Peyer's patch (tissue), 4 donors: ENCODE results near the gene CDADC1.

Source experiments
- POLR2A ChIP-seq, 2 donors: fragments of 450-650 bp; IDR thresholded peaks; one replicate each; pipeline ENCODE4 v1.5.1; 2017; ENCODE audit warnings: antibody characterized with exemption in 2 of 2, mild to moderate bottlenecking in 2 of 2, moderate library complexity in 2 of 2
- TF ChIP-seq, protein P1 (sequence below), 6 experiments: fragments of 450-650 bp in 4 of 6; fragments of 200-600 bp in 2 of 6; sonication (generic) in 1 of 6; IDR thresholded peaks; one replicate each; pipeline ENCODE4 v1.5.1; 2017 to 2019; ENCODE audit warnings: antibody characterized with exemption in 6 of 6, mild to moderate bottlenecking in 3 of 6, moderate library complexity in 1 of 6

DNA sequence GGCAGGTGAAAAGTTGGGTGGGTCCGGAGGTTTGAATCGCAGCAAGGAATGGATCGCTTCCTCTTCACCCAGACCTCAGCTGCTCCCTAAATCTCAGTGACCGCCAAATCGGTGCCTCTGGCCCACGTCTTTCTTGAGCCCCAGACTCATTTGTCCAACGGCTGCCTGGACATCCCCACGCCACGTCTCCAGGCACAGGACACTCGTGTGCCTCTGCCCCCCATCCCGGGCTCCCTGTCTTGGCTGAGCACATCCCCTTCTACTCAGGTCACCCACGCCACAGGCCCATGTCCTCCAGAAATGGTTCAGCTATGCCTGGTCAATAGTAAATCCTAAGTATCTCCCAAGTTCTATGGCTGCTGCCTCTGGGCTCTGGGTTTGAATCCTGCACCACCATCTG lies 56.6 kb downstream of the CDADC1 start:
- TF ChIP-seq, protein P1, sequence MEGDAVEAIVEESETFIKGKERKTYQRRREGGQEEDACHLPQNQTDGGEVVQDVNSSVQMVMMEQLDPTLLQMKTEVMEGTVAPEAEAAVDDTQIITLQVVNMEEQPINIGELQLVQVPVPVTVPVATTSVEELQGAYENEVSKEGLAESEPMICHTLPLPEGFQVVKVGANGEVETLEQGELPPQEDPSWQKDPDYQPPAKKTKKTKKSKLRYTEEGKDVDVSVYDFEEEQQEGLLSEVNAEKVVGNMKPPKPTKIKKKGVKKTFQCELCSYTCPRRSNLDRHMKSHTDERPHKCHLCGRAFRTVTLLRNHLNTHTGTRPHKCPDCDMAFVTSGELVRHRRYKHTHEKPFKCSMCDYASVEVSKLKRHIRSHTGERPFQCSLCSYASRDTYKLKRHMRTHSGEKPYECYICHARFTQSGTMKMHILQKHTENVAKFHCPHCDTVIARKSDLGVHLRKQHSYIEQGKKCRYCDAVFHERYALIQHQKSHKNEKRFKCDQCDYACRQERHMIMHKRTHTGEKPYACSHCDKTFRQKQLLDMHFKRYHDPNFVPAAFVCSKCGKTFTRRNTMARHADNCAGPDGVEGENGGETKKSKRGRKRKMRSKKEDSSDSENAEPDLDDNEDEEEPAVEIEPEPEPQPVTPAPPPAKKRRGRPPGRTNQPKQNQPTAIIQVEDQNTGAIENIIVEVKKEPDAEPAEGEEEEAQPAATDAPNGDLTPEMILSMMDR (IDR thresholded peaks at IDR 0.05): no peak
- TF ChIP-seq POLR2A (IDR thresholded peaks at IDR 0.05): no peak
